H54 (cell line): Measurements from ENCODE around the gene RUSF1.
"Not testable (repeated sequence)": the region's sequence is repeated elsewhere in the genome, so short reads cannot be mapped to it uniquely, and the experiment has no call there.

ENCODE experiments used
- DNase-seq: peaks from one replicate; pipeline ENCODE4 v3.0.0; 2011; ENCODE audit warnings: low spot score, mixed read lengths; ENCODE audit not compliant: insufficient read length
- FAIRE-seq: peaks from 3 replicates; lab custom pipeline; 2011; peaks lifted over from hg19 to GRCh38; lab: Jason Lieb, UNC
- POLR2A ChIP-seq: IDR thresholded peaks from 2 replicates; pipeline ENCODE4 v1.6.1; 2011; ENCODE audit warnings: low read depth, mild to moderate bottlenecking, low read length

Gene RUSF1

DNA sequence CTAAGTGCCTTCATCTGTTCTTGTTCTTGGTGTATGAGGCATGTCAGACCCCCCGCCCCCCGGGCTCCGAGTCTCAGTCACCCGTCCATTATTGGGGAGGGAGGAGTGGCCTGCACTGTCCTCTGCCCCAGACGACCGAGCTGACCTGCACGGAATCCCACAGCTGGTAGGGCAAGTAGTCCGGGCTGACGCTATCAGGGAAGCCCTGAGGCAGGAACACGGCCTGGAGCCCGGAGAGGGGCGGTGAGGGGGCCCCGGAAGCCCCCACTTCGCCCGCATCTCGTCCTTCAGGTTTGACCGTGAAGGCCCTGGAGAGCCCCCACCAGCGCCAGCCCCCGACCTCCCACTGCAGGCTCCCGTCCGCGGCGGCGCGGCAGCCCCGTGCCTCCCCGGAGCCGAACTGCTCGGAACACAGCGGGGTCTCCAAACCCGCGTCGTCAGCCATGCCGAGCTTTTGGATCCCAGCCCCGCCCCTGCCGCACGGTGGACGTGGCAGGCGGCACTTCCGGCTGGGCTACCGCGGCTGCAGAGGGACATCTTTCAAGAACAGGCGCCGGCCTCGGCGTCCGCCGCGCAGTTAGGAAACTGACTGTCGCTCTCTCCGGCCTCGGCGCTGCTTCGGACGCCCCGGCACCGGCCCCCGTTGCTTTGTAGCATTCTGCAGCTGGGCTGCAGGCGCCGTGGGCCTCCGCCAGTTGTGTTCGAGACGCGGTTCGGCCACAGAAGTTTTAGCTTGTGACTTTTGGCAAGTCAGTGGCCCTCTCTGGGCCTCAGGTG, at the start of gene RUSF1:
Gene RUSF1 (minus strand): TSS at position 463 of the 777 bp plus-strand sequence. CDS start 18 bp downstream, at position 445.
- DNase-seq (peak; percentile 87), FAIRE-seq (peak; percentile 41)
- peak; percentile 84 for TF ChIP-seq POLR2A

DNA sequence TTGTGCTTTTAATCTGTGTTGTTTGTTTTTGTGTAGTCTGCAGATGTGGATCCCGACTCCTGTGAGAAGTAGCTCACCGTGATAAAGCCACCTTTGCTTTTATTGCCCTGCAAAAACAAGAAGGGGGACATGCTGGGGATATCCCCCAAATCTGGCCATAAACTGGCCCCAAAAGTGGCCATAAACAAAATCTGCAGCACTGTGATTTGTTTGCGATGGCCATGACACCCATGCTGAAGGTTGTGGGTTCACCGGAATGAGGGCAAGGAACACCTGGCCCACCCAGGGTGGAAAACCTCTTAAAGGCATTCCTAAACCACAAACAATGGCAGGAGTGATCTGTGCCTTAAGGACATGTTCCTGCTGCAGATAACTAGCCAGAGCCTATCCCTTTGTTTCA, 34.6 kb upstream of the RUSF1 start:
- FAIRE-seq (no peak), DNase-seq (no peak)
- TF ChIP-seq POLR2A: no peak

GRCh38 chr16:31539762-31540161, 31.6 kb upstream of the RUSF1 start:
- DNase-seq: not testable (repeated sequence)

GRCh38 chr16:31538243-31538598, 30.0 kb upstream of the RUSF1 start:
- not testable (repeated sequence) for FAIRE-seq

More at GRCh38 chr16:31539762-31540161, 31.6 kb upstream of the RUSF1 start:
- FAIRE-seq: not testable (repeated sequence)

DNA sequence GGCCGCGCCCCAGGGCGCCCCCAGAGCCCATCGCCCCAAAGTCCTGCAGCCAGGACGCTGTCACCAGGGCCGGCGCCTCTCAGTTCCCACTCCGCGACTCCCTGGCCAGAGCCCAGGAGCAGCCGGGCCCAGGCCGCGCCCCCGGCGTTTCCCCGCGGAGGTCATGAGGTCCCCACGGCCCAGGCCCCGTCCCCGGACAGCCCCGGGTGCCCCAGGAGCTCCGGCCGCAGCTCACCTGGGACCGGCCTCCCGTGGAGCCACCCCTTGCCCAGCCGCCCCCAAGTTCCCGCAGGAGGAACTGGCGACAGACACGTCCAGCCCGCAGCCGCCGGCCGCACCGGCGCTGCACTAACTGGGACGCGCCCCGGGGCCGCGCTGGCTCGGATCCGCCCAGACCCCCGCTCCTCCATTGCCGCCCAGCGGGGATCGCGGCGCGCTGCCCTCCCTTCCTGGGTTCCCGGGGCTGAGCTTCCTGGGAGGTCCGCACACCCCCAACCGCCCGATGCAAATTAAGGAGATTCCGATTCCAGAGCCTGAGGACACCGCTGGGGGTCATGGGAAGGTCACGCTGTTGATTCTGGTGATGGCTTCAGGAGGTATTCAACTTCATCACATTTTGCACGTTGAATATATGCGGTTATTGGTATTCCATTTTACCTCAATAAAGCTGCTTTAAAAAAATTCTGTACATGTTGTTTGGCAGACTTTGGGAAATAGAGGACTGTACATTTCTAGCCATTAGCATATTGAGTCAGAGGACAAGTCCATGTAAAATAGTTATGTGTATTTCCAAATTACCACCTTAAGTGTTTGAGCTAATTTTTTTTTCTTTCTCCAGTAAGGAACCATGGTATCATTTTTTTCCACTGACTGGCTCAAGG, 29.4 kb upstream of the RUSF1 start:
- FAIRE-seq (no peak), DNase-seq (no peak)
- TF ChIP-seq POLR2A: no peak

More at GRCh38 chr16:31538243-31538598, 30.0 kb upstream of the RUSF1 start:
- not testable (repeated sequence) for DNase-seq

GRCh38 chr16:31536804-31537361, 28.7 kb upstream of the RUSF1 start:
- FAIRE-seq (no peak), DNase-seq (no peak)
- no peak for TF ChIP-seq POLR2A

DNA sequence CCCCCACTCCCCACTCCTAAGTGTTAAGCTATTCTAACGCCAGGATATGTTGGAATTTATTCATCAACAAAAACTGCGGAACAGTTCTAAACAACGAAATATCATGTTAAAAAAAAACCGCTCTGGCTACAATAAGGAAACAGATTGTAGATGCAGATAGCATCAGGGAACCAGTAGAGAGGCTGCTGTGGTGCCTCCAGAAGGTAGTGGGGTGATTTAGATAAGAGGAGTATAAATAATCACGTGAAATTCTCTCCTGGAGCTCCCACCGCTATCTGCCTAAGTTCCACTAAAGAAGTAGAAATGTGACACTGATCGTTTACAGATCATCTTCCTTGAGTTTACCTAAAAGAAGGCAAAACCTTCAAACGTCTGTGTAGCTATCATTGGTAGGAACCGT, 27.5 kb upstream of the RUSF1 start:
- DNase-seq (no peak), FAIRE-seq (no peak)
- TF ChIP-seq POLR2A: no peak

- TF ChIP-seq POLR2A: no peak
- no peak for FAIRE-seq
- no peak for DNase-seq
Measured at GRCh38 chr16:31532896-31533295, 24.7 kb upstream of the RUSF1 start.

- FAIRE-seq: no peak
Measured at GRCh38 chr16:31532120-31532519, 23.9 kb upstream of the RUSF1 start.

DNA sequence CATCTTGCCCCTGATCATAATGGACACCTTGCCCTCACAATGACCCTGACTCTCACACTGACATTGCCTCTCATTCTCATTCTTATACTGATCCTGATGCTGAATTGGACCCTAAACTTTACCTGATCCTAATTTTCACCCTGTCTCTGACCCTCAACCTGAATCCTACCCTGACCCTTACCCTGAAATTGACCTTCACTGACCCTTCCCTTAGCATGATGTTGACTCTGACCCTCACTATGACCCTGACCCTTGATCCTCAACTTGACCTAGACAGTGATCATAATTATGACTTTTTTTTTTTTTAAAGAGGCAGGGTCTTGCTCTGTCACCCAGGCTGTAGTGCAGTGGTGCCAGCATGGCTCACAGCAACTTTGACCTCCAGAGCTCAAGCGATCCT, 22.9 kb upstream of the RUSF1 start:
- no peak for TF ChIP-seq POLR2A
- FAIRE-seq (no peak), DNase-seq (no peak)

More at GRCh38 chr16:31532120-31532519, 23.9 kb upstream of the RUSF1 start:
- no peak for DNase-seq
- TF ChIP-seq POLR2A: no peak

DNA sequence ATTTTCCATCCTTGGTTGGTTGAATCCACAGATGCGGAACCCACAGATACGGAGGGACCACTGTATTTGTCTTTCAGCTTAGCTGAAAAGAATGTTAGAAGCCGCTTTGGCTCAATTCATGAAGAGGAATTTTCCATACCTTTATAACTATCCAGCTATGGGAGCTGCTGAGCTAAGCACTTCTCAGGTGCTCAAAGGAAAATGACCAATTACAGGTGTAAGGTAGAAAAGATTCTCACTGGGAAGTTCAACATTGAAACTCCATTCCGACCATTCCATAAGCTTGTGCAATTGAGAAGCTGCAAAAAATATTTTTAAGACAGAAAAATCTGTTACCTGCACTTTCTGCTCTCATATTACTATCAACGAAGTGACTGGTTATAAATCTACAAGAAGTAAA, 22.2 kb upstream of the RUSF1 start:
- FAIRE-seq (no peak), DNase-seq (no peak)
- TF ChIP-seq POLR2A: no peak

DNA sequence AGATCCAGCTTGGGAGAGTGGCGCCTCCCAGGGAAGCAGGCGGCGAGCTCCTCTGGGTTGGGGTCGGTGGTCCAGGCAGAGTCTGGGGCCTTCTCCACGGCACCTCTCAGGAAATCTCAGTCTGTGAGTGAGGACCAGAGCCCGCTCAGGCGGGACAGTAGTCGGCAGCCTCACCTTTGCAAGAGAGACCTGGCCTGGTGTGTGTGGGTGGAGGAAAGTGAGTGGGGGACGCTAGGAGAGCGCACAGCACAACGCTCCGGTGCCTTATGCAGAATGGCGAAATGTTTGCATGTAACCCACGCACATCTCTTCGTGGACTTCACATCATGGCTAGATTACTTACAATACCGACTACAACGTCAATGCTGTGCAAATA, 21.7 kb upstream of the RUSF1 start:
- no peak for FAIRE-seq
- TF ChIP-seq POLR2A: no peak
- DNase-seq: no peak

DNA sequence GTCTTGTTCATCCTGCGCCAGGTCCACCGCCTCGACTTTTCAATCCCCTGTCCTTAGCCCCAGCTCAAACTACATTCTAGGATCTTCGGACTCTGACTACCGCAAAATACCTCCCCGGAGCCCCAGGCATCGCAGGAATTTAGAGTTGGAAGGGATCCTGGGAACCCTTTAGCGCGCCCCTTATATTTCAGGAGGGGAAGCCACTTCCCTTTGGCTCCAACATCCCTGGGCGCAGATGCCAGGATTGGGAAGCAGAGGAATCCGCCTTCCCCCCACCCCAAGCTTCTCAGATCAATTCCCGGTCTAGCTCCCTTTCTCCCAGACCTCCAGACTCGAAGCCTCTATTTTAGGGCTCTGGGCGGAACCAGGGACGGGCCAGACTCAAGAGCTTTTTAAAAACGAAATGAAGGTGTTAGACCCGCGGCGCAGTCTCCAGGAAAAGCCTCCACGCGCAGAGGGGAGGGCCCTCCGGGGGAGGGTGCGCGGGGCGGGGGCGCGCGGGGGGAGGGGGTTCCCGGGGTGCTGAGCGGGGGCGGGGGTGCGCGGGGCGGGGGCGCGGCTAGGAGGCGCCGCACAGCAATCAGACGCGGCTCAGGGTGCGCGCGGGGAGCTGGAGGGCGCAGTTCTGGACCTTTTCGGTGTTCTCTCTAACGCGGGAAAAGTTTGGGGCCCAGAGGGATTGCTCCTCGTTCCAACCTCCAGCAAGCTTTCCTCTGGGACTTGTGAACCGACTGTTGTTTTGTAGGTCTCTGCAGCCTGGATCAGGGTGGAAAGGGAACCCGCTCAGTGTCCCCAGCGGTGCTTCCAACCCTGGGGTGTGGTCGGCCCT, 21.1 kb upstream of the RUSF1 start:
- TF ChIP-seq POLR2A: no peak
- DNase-seq (no peak), FAIRE-seq (no peak)
